HepG2 (cell line): ENCODE data around the gene PROKR1.

Experiments
- CHD2 ChIP-seq: IDR thresholded peaks from 2 replicates; pipeline ENCODE4 v1.6.1; 2011; ENCODE audit warnings: low read depth, low read length, improper control_type of control experiment
- HCFC1 ChIP-seq: fragments of 150-350 bp; IDR thresholded peaks from 2 replicates; pipeline ENCODE4 v1.6.1; 2014; ENCODE audit warnings: low read depth, low read length
- HNRNPUL1 ChIP-seq: fragments of 200-400 bp; formaldehyde crosslinking; IDR thresholded peaks from 2 replicates; pipeline ENCODE4 v1.6.1; 2017; ENCODE audit warnings: low read depth, mild to moderate bottlenecking, low read length, moderate library complexity
- NKX3-1 ChIP-seq: sonication (generic); formaldehyde crosslinking; IDR thresholded peaks from 2 replicates; pipeline ENCODE4 v1.5.0; 2020; ENCODE audit warnings: missing genetic modification reagents
- SP2 ChIP-seq: sonication (generic); formaldehyde crosslinking; IDR thresholded peaks from 2 replicates; pipeline ENCODE4 v1.5.1; 2020; ENCODE audit warnings: mild to moderate bottlenecking, missing genetic modification reagents
- ZNF274 ChIP-seq: sonication (generic); formaldehyde crosslinking; IDR thresholded peaks from 2 replicates; pipeline ENCODE4 v1.5.1; 2020; ENCODE audit warnings: mild to moderate bottlenecking, missing genetic modification reagents
- ZNF589 ChIP-seq: sonication (generic); formaldehyde crosslinking; conservative IDR thresholded peaks from 2 replicates; pipeline ENCODE4 v1.8.0; 2022; ENCODE audit warnings: mild to moderate bottlenecking, moderate library complexity, missing genetic modification reagents
- ZNF790 ChIP-seq: sonication (generic); formaldehyde crosslinking; IDR thresholded peaks from 2 replicates; pipeline ENCODE4 v1.8.0; 2022; ENCODE audit warnings: missing genetic modification reagents, mild to moderate bottlenecking, borderline replicate concordance
- ZNF850 ChIP-seq: sonication (generic); formaldehyde crosslinking; conservative IDR thresholded peaks from 2 replicates; pipeline ENCODE4 v1.9.0; 2021; ENCODE audit warnings: mild to moderate bottlenecking, missing genetic modification reagents
- TF ChIP-seq, protein P1 (sequence below): sonication (generic); formaldehyde crosslinking; IDR thresholded peaks from 2 replicates; pipeline ENCODE4 v1.4.0; 2020; ENCODE audit warnings: missing genetic modification reagents
- TF ChIP-seq, protein P2 (sequence below): sonication (generic); formaldehyde crosslinking; IDR thresholded peaks from 2 replicates; pipeline ENCODE4 v1.4.0; 2020; ENCODE audit warnings: missing genetic modification reagents, borderline replicate concordance
- TF ChIP-seq, protein P3 (sequence below), 2 experiments: IDR thresholded peaks; 2 replicates each; pipeline ENCODE4 v1.6.1; 2011 to 2012; ENCODE audit warnings: low read length in 2 of 2, borderline replicate concordance in 1 of 2, low read depth in 1 of 2, mild to moderate bottlenecking in 1 of 2, moderate library complexity in 1 of 2
- TF ChIP-seq, protein P4 (sequence below): IDR thresholded peaks from 2 replicates; pipeline ENCODE4 v1.6.1; 2012; ENCODE audit warnings: inconsistent platforms

DNA sequence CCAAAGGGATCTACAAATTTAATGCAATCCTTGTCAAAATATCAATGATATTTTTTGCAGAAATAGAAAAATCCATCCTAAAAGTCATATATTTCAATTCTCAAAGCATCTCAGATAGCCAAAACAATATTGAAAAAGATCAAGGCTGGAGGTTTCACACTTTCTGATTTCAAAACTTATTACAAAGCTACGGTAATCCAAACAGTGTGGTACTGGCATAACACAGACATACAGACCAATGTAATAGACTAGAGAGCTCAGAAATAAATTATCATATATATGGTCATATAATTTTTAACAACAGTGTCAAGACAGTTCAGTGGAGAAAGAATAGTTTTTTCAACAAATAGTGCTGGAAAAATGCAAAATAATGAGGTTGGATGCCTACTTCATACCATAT, 40.3 kb upstream of the PROKR1 start:
- no peak for TF ChIP-seq CHD2
- TF ChIP-seq ZNF850 (CRISPR knock-in tag) = no peak
- no peak for TF ChIP-seq ZNF790 (CRISPR knock-in tag)
- TF ChIP-seq, protein P1, sequence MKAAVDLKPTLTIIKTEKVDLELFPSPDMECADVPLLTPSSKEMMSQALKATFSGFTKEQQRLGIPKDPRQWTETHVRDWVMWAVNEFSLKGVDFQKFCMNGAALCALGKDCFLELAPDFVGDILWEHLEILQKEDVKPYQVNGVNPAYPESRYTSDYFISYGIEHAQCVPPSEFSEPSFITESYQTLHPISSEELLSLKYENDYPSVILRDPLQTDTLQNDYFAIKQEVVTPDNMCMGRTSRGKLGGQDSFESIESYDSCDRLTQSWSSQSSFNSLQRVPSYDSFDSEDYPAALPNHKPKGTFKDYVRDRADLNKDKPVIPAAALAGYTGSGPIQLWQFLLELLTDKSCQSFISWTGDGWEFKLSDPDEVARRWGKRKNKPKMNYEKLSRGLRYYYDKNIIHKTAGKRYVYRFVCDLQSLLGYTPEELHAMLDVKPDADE (CRISPR knock-in tag) = no peak
- no peak for TF ChIP-seq SP2 (CRISPR knock-in tag)
- no peak for TF ChIP-seq HNRNPUL1
- TF ChIP-seq, protein P2, sequence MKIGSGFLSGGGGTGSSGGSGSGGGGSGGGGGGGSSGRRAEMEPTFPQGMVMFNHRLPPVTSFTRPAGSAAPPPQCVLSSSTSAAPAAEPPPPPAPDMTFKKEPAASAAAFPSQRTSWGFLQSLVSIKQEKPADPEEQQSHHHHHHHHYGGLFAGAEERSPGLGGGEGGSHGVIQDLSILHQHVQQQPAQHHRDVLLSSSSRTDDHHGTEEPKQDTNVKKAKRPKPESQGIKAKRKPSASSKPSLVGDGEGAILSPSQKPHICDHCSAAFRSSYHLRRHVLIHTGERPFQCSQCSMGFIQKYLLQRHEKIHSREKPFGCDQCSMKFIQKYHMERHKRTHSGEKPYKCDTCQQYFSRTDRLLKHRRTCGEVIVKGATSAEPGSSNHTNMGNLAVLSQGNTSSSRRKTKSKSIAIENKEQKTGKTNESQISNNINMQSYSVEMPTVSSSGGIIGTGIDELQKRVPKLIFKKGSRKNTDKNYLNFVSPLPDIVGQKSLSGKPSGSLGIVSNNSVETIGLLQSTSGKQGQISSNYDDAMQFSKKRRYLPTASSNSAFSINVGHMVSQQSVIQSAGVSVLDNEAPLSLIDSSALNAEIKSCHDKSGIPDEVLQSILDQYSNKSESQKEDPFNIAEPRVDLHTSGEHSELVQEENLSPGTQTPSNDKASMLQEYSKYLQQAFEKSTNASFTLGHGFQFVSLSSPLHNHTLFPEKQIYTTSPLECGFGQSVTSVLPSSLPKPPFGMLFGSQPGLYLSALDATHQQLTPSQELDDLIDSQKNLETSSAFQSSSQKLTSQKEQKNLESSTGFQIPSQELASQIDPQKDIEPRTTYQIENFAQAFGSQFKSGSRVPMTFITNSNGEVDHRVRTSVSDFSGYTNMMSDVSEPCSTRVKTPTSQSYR (CRISPR knock-in tag) = no peak
- TF ChIP-seq ZNF274 (CRISPR knock-in tag) = no peak
- TF ChIP-seq, protein P3, sequence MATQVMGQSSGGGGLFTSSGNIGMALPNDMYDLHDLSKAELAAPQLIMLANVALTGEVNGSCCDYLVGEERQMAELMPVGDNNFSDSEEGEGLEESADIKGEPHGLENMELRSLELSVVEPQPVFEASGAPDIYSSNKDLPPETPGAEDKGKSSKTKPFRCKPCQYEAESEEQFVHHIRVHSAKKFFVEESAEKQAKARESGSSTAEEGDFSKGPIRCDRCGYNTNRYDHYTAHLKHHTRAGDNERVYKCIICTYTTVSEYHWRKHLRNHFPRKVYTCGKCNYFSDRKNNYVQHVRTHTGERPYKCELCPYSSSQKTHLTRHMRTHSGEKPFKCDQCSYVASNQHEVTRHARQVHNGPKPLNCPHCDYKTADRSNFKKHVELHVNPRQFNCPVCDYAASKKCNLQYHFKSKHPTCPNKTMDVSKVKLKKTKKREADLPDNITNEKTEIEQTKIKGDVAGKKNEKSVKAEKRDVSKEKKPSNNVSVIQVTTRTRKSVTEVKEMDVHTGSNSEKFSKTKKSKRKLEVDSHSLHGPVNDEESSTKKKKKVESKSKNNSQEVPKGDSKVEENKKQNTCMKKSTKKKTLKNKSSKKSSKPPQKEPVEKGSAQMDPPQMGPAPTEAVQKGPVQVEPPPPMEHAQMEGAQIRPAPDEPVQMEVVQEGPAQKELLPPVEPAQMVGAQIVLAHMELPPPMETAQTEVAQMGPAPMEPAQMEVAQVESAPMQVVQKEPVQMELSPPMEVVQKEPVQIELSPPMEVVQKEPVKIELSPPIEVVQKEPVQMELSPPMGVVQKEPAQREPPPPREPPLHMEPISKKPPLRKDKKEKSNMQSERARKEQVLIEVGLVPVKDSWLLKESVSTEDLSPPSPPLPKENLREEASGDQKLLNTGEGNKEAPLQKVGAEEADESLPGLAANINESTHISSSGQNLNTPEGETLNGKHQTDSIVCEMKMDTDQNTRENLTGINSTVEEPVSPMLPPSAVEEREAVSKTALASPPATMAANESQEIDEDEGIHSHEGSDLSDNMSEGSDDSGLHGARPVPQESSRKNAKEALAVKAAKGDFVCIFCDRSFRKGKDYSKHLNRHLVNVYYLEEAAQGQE (IDR thresholded peaks at IDR 0.05; ENCODE audit: borderline replicate concordance in 1 of 2, low read depth in 1 of 2, low read length in 2 of 2) = no peak
- no peak for TF ChIP-seq ZNF589 (CRISPR knock-in tag)
- TF ChIP-seq, protein P4, sequence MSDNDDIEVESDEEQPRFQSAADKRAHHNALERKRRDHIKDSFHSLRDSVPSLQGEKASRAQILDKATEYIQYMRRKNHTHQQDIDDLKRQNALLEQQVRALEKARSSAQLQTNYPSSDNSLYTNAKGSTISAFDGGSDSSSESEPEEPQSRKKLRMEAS = no peak
- TF ChIP-seq HCFC1 = no peak
- no peak for TF ChIP-seq NKX3-1 (CRISPR knock-in tag)
